ENCODE measurements around the gene RAP1A.
"Not testable (repeated sequence)": the region's sequence is repeated elsewhere in the genome, so short reads cannot be mapped to it uniquely, and the experiment has no call there.

RAP1A gene

GRCh38 chr1:111629190-111629954 is 9.8 kb downstream of the RAP1A start:
- no peak for DNase-seq (ENCODE audit: low spot score)

- DNase-seq (ENCODE audit: low spot score): no peak
Observed at GRCh38 chr1:111630567-111630966, 11.0 kb downstream of the RAP1A start.

GRCh38 chr1:111631502-111631901 is 11.9 kb downstream of the RAP1A start:
- DNase-seq (ENCODE audit: low spot score): no peak

- not testable (repeated sequence) for DNase-seq (ENCODE audit: low spot score)
Observed at GRCh38 chr1:111632771-111633170, 13.2 kb downstream of the RAP1A start.

GRCh38 chr1:111633736-111634247 is 14.2 kb downstream of the RAP1A start:
- no peak for DNase-seq (ENCODE audit: low spot score)

GRCh38 chr1:111635324-111636009 is 15.9 kb downstream of the RAP1A start:
- DNase-seq (ENCODE audit: low spot score): no peak

GRCh38 chr1:111638320-111638719 is 18.7 kb downstream of the RAP1A start:
- no peak for DNase-seq (ENCODE audit: low spot score)

GRCh38 chr1:111639602-111640198 is 20.1 kb downstream of the RAP1A start:
- no peak for DNase-seq (ENCODE audit: low spot score)

- DNase-seq (ENCODE audit: low spot score): no peak
Observed at GRCh38 chr1:111643097-111643496, 23.5 kb downstream of the RAP1A start.

GRCh38 chr1:111643696-111644095 is 24.1 kb downstream of the RAP1A start:
- DNase-seq (ENCODE audit: low spot score): no peak

GRCh38 chr1:111644506-111644905 is 24.9 kb downstream of the RAP1A start:
- no peak for DNase-seq (ENCODE audit: low spot score)

- no peak for DNase-seq (ENCODE audit: low spot score)
Observed at GRCh38 chr1:111647736-111648135, 28.1 kb downstream of the RAP1A start.

- DNase-seq (ENCODE audit: low spot score): no peak
Observed at GRCh38 chr1:111648806-111649205, 29.2 kb downstream of the RAP1A start.

GRCh38 chr1:111649227-111649626 is 29.6 kb downstream of the RAP1A start:
- no peak for DNase-seq (ENCODE audit: low spot score)

GRCh38 chr1:111649648-111650047 is 30.1 kb downstream of the RAP1A start:
- DNase-seq (ENCODE audit: low spot score): no peak

GRCh38 chr1:111653709-111654108 is 34.1 kb downstream of the RAP1A start:
- DNase-seq (ENCODE audit: low spot score): no peak

- no peak for DNase-seq (ENCODE audit: low spot score)
Observed at GRCh38 chr1:111654839-111655238, 35.2 kb downstream of the RAP1A start.

- DNase-seq (ENCODE audit: low spot score): peak; percentile 39
Observed at GRCh38 chr1:111656086-111657017, 36.8 kb downstream of the RAP1A start.

GRCh38 chr1:111658622-111659021 is 39.0 kb downstream of the RAP1A start:
- no peak for DNase-seq (ENCODE audit: low spot score)

- peak; percentile 14 for DNase-seq (ENCODE audit: low spot score)
Observed at GRCh38 chr1:111660204-111661150, 40.9 kb downstream of the RAP1A start.

GRCh38 chr1:111664652-111665051 is 45.1 kb downstream of the RAP1A start:
- DNase-seq (ENCODE audit: low spot score): no peak

Data from AG08396 (cell line).